NCI-H1105 (cell line): ENCODE results near the gene NREP.
A peak's percentile ranks its signal among the peaks of the same experiment; 100 is the strongest.

Experiments
- DNase-seq: peaks from one replicate; lab custom pipeline; 2025; lab: John Stamatoyannopoulos, UW

The NREP gene

DNA sequence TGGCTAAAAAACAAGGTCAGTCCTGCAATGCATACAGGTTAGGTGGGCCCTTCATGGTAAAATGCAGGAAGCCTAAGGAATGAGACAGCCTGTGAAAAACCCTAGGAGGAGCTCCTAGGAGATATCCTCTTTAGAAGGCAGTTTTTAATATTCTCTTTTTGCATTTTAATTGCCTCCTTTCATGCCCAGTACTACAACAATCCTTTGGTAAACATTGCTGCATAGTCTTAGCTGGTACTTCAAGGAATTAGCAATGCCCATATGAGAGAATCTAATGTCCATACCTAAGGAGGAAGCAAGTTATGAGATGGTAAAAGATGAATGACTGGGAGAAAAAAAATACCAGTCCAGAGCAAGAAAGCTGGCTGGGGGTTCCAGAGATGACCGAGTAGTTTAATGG lies 61.0 kb downstream of the NREP start:
- no peak for DNase-seq

DNA sequence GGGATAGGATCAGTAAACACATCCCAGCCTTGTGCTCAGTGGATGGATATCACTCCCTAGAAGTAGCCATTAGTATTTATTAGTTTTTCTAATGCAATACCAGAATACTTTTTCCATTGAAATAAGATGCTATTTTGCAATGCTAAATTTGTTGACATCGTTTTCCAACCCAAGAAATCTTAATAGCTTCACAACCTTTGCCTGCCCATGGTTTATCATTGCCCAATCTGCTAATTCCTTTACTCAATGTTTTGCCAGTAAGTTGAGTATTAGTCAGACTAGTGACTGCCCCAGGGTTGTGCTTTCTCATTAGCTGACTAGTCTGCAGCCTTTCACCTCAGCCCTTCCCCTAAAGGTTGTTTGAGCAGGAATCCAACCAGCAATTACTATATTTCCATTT lies 62.9 kb downstream of the NREP start:
- no peak for DNase-seq

DNA sequence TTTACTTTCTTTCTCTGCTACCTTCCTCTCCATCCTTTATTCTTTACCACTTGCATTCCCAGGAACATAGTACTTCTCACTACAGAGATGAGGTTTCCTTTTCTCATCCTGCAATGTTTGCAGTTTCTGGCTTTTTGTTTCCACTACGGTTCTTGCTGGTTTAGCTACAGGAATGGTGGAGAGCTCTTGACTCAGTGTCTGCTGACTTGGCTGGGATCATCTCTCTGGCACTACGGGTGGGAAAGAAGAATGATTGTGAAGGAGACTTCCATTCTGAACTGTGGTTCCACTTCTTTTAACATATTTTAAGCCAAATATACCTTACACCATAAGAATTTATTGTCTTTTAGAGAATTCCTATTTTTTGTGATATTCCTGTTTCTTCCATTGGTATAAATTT lies 65.1 kb downstream of the NREP start:
- DNase-seq: no peak

DNA sequence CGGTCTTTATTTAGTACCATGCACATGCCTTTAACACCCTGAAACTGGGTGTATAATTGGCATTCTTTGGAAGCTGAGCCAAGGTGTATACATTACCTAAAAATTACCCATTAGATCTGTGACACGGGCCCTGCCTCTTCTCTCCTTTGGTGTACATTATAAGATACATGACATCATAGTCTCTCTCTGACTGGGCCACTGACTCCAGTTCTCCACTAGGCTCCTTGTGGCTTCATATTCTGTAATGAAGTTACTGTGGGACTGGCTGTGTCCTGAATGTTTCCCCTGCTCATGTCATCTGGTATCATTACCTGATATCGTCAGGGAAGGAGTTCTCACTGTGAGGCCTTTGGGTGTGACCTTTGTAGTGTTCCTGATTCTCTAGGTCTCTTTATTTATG lies 65.5 kb downstream of the NREP start:
- no peak for DNase-seq

DNA sequence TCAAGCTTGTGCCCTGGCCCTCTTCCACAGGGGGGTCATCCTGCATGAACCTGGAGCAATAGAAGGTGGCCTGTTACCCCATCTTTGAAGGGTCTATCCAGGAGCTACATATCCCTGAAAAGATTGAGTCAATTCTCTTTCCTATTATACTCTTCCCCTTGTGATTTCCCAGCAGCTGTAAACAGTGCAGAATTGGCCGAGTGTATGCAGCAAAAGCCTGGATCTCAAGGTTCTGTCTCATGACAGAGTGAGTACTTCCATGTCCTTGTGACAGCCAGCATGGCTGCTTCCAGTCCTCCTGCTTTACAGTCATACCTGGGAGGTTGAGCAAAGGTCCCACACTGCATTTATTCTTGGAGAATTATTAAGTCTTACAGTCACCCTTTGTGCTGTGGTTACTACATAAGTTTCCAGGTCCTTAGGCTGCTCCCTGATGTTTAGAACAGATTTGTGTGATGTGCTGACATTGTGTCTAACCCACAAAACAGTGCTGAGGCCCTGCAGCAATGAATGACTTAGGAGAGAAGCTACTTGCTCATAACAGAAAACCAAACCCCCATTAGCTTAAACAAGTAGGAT lies 67.5 kb downstream of the NREP start:
- DNase-seq: no peak

DNA sequence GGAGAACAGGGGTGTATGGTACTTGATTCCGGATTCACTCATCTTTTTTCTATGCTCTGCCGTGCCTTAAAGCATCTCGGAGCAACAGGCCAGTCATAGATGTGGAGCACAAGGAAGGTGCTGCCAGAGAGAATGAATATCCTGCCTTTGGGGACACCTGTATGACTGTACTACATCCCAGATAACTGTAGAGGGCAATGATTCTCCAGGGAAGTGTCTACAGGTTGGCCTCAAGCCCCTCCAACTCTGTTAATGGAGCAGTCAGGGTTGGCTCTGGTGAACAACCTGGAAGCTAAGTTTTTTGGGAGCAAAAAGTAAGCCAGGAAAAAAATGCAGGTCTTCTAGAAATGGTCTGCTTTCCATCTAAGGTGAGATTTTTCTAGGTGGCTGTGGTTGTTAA lies 71.0 kb downstream of the NREP start:
- no peak for DNase-seq

DNA sequence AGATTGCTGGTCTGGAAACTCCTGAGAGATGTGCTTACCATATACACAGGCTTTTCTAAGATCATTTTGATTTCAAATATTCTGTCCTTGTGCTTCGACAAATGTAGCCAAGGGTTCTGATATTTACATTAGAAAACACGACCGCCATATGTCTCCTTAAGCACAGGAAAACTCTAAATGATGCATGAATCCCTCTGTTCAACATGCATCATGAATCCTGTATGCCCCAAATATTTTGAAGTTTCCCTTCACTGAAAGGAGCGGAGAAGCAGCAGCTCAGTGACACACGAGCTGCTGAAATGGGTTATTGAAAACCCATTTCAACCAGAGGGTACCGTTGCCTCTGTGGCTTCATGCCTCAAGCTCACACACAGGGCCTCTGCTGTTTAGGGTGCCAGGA lies 74.4 kb downstream of the NREP start:
- no peak for DNase-seq

DNA sequence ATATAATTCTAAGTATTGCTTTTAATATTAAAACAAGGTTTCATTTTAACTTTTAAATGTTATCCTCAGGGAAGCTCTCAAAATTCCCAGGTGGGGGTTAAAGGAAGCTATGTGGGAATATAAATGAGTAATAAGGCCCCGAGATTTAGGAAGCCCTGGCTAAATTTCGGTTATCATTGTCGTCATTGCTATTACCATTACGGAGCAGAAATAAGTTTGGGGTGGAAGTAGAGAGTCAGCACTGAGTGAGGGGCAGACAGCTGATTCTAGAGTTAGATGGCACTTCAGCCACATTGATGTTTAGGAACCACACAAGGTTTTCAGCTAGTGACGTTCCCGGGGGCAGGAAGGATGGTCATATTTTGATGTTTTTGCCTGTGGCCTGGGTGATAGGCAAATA lies 74.9 kb downstream of the NREP start:
- DNase-seq: no peak

DNA sequence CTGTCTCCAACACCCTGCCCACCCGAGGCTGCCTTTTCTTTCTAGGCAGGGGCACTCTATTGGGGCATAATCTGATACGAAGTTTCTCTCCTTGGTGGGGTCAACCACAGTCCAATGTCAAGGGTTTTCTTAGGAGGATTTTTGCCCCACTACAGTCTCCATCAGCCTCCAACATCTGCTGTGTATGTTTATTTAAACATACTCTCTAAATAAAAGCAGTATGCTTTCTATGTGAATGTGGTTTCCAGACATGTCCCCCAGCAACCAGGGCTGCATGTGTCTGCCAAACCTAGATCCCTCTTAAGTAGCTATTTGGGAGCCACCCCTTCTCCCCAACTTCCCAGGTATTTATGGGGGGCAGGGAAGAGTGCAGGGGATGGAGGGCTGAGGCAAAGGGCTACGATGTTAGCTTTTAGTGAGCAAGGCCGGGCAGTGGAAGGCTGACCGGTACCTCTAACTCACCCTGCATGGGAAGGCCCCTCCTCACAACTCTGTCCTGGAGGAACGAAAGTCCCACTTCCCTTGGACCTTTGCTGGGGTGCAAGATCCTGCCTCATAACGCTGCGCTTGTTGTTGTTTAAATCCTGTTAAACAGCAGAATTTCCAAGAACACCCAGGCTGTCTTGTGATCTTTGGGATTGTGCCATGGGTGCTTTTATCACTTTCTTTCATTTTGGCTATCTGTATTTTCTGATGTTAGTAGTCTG lies 75.4 kb downstream of the NREP start:
- no peak for DNase-seq

DNA sequence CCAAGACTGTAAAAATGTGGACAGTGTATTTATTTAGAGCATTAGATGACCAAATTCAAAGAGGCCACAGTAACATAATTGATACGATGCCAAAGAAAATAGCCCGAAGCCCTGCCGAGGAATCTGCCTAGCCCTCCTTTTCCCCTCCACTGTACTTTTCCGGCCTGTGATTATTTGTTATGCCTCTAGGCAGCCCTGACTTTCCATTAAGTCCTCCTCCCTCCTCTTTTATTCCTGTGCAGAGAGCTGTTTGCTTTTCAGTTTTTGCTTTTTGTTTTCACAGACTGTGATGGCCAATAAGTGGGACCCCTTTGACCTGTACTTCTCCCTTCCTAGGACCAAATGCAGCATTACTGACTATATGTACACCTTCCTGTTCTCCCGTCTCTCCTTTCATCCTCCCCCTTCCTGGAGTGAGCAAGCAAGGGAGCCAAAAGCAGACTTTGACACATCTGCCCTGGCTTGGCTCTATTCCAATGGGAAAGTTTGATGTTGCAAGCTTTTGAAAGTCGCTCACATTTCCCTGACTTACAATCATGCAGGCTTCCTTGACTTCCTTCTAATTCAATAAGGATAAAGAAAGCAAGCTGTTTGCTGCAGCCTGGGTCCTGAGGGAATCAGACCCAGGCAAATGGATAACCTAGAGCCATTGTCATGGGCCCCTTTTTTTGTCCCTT lies 76.1 kb downstream of the NREP start:
- peak; percentile 22 for DNase-seq

DNA sequence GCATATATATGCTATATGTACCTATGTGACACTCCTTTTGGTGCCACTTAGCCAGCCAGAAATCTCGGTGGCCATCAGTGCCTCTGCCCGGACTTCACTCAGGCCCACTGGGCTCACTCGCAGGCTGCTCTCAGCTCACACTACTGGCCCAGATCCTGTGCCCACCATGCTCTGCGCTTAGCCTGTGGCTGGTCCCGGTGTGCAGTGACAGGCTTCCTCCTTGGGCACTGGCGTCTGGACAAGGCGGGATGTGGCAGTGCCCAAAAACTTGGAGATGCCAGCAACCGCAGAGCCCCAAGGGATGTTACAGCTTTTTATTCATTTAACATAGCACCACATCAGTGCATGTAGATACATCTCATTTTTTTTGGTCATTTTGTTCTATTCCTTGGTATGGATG lies 77.4 kb downstream of the NREP start:
- DNase-seq: no peak
